HG03045 (cell line): ENCODE measurements around the gene HARBI1.

ENCODE experiments used
- ATAC-seq: cut with Tn5 transposase; IDR thresholded peaks from one replicate; pipeline ENCODE4 v1.9.1; 2021; ENCODE audit warnings: mild to moderate bottlenecking, moderate library complexity; ENCODE audit not compliant: unreplicated experiment

Gene HARBI1

GRCh38 chr11:46555267-46556054, 61.6 kb downstream of the HARBI1 start:
- ATAC-seq = no peak

GRCh38 chr11:46554213-46555147, 62.5 kb downstream of the HARBI1 start:
- ATAC-seq = no peak

- no peak for ATAC-seq
Observed at GRCh38 chr11:46553814-46554212, 63.2 kb downstream of the HARBI1 start.
